CD4-positive, alpha-beta memory T cell (primary cell): ENCODE results near the gene SGSM1. TPM values are rescaled to one million over a fixed set of nuclear protein-coding genes. Genes with fewer than 3 reads are reported as not detected.

Experiments
- CTCF ChIA-PET: fragments of 350-600 bp; sonication (Branson Sonifier 250); formaldehyde crosslinking; loops from one replicate; lab custom pipeline; 2021; ENCODE audit warnings: inconsistent platforms; ENCODE audit not compliant: partially characterized antibody; lab: Charles Lee
- POLR2A ChIA-PET: fragments of 350-600 bp; sonication (Branson Sonifier 250); formaldehyde crosslinking; loops from one replicate; lab custom pipeline; 2021; ENCODE audit not compliant: partially characterized antibody; lab: Charles Lee
- DNase-seq, 5 donors: peaks; one replicate each; pipeline versions ENCODE4 v3.0.0 to v3.0.0-alpha.2; 2020 to 2022; ENCODE audit warnings: mixed read lengths in 1 of 5
- H3K27ac ChIP-seq: one replicate; pipeline ENCODE4 v1.7.0; 2013; ENCODE audit warnings: low read depth, low read length
- H3K27me3 ChIP-seq: 2 replicates; pipeline ENCODE4 v1.7.0; 2013; ENCODE audit warnings: mild to moderate bottlenecking, low read length, moderate library complexity; ENCODE audit not compliant: insufficient read depth
- H3K36me3 ChIP-seq: 2 replicates; pipeline ENCODE4 v1.7.0; 2013; ENCODE audit warnings: mild to moderate bottlenecking, low read length, moderate library complexity; ENCODE audit not compliant: insufficient read depth
- H3K4me1 ChIP-seq: 2 replicates; pipeline ENCODE4 v1.7.0; 2013; ENCODE audit warnings: mild to moderate bottlenecking, low read length, moderate library complexity; ENCODE audit not compliant: insufficient read depth
- H3K4me3 ChIP-seq, 2 donors: one replicate each; pipeline ENCODE4 v1.7.0; 2013; ENCODE audit warnings: low read length in 2 of 2, mild to moderate bottlenecking in 1 of 2
- H3K9me3 ChIP-seq, 2 donors: one replicate each; pipeline ENCODE4 v1.7.0; 2013; ENCODE audit warnings: low read length in 2 of 2, control low read depth in 1 of 2; ENCODE audit not compliant: control insufficient read depth in 1 of 2
- H3K27ac Mint-ChIP-seq, 7 donors: one replicate each; pipeline ENCODE4 v1.8.0; 2020 to 2021; ENCODE audit warnings: mixed read lengths in 7 of 7, mild to moderate bottlenecking in 6 of 7, inconsistent platforms in 3 of 7, moderate library complexity in 3 of 7
- H3K27me3 Mint-ChIP-seq, 2 donors: one replicate each; pipeline ENCODE4 v1.8.0; 2020 to 2021; ENCODE audit warnings: mixed read lengths in 2 of 2
- H3K36me3 Mint-ChIP-seq, 2 donors: one replicate each; pipeline ENCODE4 v1.8.0; 2020 to 2021; ENCODE audit warnings: mixed read lengths in 2 of 2, inconsistent platforms in 1 of 2, mild to moderate bottlenecking in 1 of 2
- H3K4me1 Mint-ChIP-seq, 4 donors: one replicate each; pipeline ENCODE4 v1.8.0; 2020 to 2021; ENCODE audit warnings: mixed read lengths in 4 of 4, mild to moderate bottlenecking in 1 of 4
- H3K4me3 Mint-ChIP-seq, 8 donors: one replicate each; pipeline ENCODE4 v1.8.0; 2020 to 2021; ENCODE audit warnings: mixed read lengths in 8 of 8, mild to moderate bottlenecking in 7 of 8, moderate library complexity in 6 of 8, inconsistent platforms in 3 of 8
- H3K9me3 Mint-ChIP-seq, 8 donors: one replicate each; pipeline ENCODE4 v1.8.0; 2020 to 2021; ENCODE audit warnings: mixed read lengths in 8 of 8, mild to moderate bottlenecking in 5 of 8, inconsistent platforms in 3 of 8, moderate library complexity in 1 of 8
- intact Hi-C: fragments of 100-400 bp; cut with micrococcal nuclease; formaldehyde crosslinking; loops from one replicate; pipeline ENCODE4 v1.15.1; 2023
- polyA plus RNA-seq, 2 donors: library from polyadenylated mRNA; unstranded; fragments of 300-500 nt; fragmentation: Illumina TruSeq; gene quantifications; one replicate each; pipeline ENCODE4 v1.2.3, GENCODE V29; 2021
- total RNA-seq, 2 experiments: library from RNA; stranded (reverse); gene quantifications; one replicate each; pipeline ENCODE4 v1.2.3, GENCODE V29; 2021

SGSM1 gene
- total and polyA plus RNA-seq, 4 experiments from 2014 or later: 0.08 to 3.4 (median 2.0) TPM

- Histone ChIP-seq H3K4me3 (no peak overlapping the region), H3K9me3 (no peaks in the 10 kb centered on the region), H3K4me1 (no peaks in the 10 kb centered on the region), H3K27ac (no peak overlapping the region), H3K27me3 (no peaks in the 10 kb centered on the region), H3K36me3 (no peaks in the 10 kb centered on the region)
- intact Hi-C loops: no loop called here
- H3K36me3 Mint-ChIP-seq: no peaks in the 10 kb centered on the region
- ChIA-PET POLR2A (no interaction called here), CTCF (interaction anchor here (1.1 kb wide), 1 partner anchor 8 kb away, joined by 3 read pairs; no protein-coding TSS in a partner anchor)
- H3K27ac Mint-ChIP-seq: no peak overlapping the region
- no peak for DNase-seq
- no peaks in the 10 kb centered on the region for H3K4me1 Mint-ChIP-seq
- H3K4me3 Mint-ChIP-seq: no peak overlapping the region
- no peaks in the 10 kb centered on the region for H3K9me3 Mint-ChIP-seq
- no peaks in the 10 kb centered on the region for H3K27me3 Mint-ChIP-seq
Measured at GRCh38 chr22:24962835-24963234, 156.8 kb downstream of the SGSM1 start.

GRCh38 chr22:24964441-24964840 is 158.4 kb downstream of the SGSM1 start:
- no peak overlapping the region for H3K4me3 ChIP-seq
- intact Hi-C loops: no loop called here
- POLR2A ChIA-PET: no interaction called here
- no peak overlapping the region for H3K27ac Mint-ChIP-seq
- H3K4me1 Mint-ChIP-seq: no peaks in the 10 kb centered on the region
- H3K9me3 ChIP-seq: no peaks in the 10 kb centered on the region
- CTCF ChIA-PET: interaction anchor here (0.6 kb wide), 1 partner anchor 359 kb away, joined by 3 read pairs; no protein-coding TSS in a partner anchor
- H3K27me3 Mint-ChIP-seq: no peaks in the 10 kb centered on the region
- H3K27me3 ChIP-seq: no peaks in the 10 kb centered on the region
- H3K36me3 ChIP-seq: no peaks in the 10 kb centered on the region
- no peak for DNase-seq
- H3K4me1 ChIP-seq: no peaks in the 10 kb centered on the region
- no peaks in the 10 kb centered on the region for H3K36me3 Mint-ChIP-seq
- H3K27ac ChIP-seq: no peak overlapping the region
- no peak overlapping the region for H3K4me3 Mint-ChIP-seq
- no peaks in the 10 kb centered on the region for H3K9me3 Mint-ChIP-seq

DNA sequence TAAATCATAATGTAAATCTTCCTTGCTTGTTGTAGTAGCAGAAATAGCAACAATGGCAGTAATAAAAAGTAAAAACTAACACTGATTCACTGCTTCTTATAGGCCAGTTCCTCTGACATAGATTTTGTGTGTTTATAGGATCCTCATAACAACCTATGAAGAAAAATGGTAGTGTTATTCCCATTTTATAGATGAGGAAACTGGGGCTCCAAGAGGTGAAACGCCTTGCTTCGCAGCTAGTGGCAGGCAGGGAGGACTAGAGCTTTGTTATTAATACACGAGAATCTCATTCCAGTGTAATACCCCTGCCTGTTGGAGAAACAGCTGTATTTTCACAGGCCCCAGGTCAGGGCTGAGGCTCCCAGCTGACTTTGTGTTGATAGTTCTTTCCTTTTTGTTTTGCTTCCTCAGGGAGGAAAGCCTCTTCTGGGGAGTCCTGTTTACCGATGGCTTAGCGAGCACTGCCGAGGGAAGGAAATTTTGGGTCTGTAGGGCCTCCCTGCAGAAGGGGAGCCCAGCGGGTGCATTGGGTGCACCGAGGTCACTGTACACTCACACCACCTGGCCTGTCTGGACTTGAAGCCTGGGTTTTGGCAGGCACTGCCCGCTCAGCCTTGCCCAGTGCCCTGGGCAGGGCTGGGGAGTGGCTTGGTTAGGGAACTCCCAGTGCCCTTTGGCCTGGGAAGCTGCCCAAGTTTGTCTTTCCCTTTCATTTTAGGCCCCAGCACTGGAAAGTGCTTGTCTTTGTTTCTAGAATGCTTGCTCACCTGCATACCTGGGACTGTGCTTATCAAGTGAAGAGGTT is 160.0 kb downstream of the SGSM1 start:
- H3K36me3 Mint-ChIP-seq: no peaks in the 10 kb centered on the region
- ChIA-PET CTCF (interaction anchor here (0.9 to 1.5 kb wide), 2 partner anchors 8 to 27 kb away, joined by 3 read pairs; no protein-coding TSS in a partner anchor), POLR2A (interaction anchor here (0.6 to 0.9 kb wide), 2 partner anchors 30 to 164 kb away, joined by 3 to 4 read pairs; no protein-coding TSS in a partner anchor)
- H3K27ac ChIP-seq: no peak overlapping the region
- intact Hi-C loops: no loop called here
- H3K9me3 Mint-ChIP-seq: no peaks in the 10 kb centered on the region
- H3K27me3 ChIP-seq: no peaks in the 10 kb centered on the region
- no peak for DNase-seq
- H3K9me3 ChIP-seq: no peaks in the 10 kb centered on the region
- H3K4me1 ChIP-seq: no peaks in the 10 kb centered on the region
- no peak overlapping the region for H3K4me3 ChIP-seq
- H3K36me3 ChIP-seq: no peaks in the 10 kb centered on the region
- no peaks in the 10 kb centered on the region for H3K4me1 Mint-ChIP-seq
- H3K27ac Mint-ChIP-seq: no peak overlapping the region
- H3K27me3 Mint-ChIP-seq: no peaks in the 10 kb centered on the region
- H3K4me3 Mint-ChIP-seq: no peak overlapping the region

DNA sequence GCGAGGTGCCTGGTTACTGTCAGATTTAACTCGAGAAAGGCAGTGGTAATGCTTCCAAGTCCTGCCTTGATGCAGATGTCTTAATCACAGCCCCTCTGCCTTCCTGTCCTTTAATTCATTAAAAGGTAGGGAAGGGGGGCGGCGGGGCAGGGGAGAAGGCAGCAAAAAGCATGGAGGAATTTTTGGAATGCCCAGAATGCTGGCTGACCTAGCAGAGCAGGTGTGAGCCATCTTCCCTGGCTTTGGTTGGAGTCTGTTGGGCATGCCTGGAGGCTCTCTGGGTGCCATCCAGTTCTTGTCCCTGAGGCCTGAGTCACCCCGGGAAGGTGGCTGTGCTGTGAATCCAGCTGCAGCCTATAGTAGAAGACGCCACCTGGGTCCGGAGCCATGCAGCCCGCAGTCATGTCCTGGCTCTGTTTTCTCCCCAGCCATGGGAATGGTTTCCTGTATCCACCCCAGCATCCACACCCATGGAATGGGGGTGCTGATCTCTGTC is 162.1 kb downstream of the SGSM1 start:
- Mint-ChIP-seq H3K27ac (no peak overlapping the region), H3K9me3 (no peaks in the 10 kb centered on the region), H3K4me3 (no peak overlapping the region), H3K36me3 (no peaks in the 10 kb centered on the region), H3K27me3 (no peaks in the 10 kb centered on the region), H3K4me1 (no peaks in the 10 kb centered on the region)
- H3K36me3 ChIP-seq: no peaks in the 10 kb centered on the region
- no peak overlapping the region for H3K4me3 ChIP-seq
- no peaks in the 10 kb centered on the region for H3K4me1 ChIP-seq
- CTCF ChIA-PET: no interaction called here
- DNase-seq: no peak
- POLR2A ChIA-PET: no interaction called here
- no peaks in the 10 kb centered on the region for H3K27me3 ChIP-seq
- intact Hi-C loops: no loop called here
- no peak overlapping the region for H3K27ac ChIP-seq
- no peaks in the 10 kb centered on the region for H3K9me3 ChIP-seq

GRCh38 chr22:24969560-24970301 is 163.7 kb downstream of the SGSM1 start:
- Mint-ChIP-seq H3K4me3 (no peak overlapping the region), H3K9me3 (no peaks in the 10 kb centered on the region), H3K27me3 (no peaks in the 10 kb centered on the region), H3K27ac (no peak overlapping the region), H3K36me3 (no peaks in the 10 kb centered on the region), H3K4me1 (no peaks in the 10 kb centered on the region)
- Histone ChIP-seq H3K27ac (no peak overlapping the region), H3K36me3 (no peaks in the 10 kb centered on the region), H3K9me3 (no peaks in the 10 kb centered on the region), H3K4me1 (no peaks in the 10 kb centered on the region), H3K27me3 (no peaks in the 10 kb centered on the region), H3K4me3 (no peak overlapping the region)
- DNase-seq: no peak
- POLR2A ChIA-PET: no interaction called here
- CTCF ChIA-PET: interaction anchor here (1.5 kb wide), 1 partner anchor 79 kb away, joined by 3 read pairs; no protein-coding TSS in a partner anchor
- intact Hi-C loops: no loop called here

DNA sequence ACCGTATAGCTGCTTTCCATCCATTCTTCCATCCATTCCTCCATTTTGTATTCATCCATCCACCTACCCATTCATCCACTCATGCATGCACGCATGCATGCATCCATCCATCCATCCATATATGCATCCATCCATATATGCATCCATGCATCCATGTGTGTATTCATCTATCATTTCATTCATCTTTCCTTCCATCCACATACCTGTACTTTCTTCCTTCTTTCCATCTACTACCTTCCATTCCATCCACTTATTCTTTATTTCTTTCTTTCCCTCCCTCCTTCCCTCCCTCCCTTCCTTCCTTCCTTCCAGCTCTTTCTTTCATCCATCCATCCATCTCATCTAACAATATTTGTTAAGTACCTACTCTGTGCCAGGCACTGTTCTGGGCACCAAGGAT is 166.4 kb downstream of the SGSM1 start:
- Mint-ChIP-seq H3K27me3 (no peaks in the 10 kb centered on the region), H3K9me3 (no peaks in the 10 kb centered on the region), H3K36me3 (no peaks in the 10 kb centered on the region), H3K27ac (no peak overlapping the region), H3K4me1 (no peaks in the 10 kb centered on the region), H3K4me3 (no peak overlapping the region)
- intact Hi-C loops: no loop called here
- Histone ChIP-seq H3K9me3 (no peaks in the 10 kb centered on the region), H3K36me3 (no peaks in the 10 kb centered on the region), H3K4me1 (no peaks in the 10 kb centered on the region), H3K27ac (no peak overlapping the region), H3K4me3 (no peak overlapping the region), H3K27me3 (no peaks in the 10 kb centered on the region)
- ChIA-PET CTCF (no interaction called here), POLR2A (no interaction called here)
- DNase-seq: no peak

DNA sequence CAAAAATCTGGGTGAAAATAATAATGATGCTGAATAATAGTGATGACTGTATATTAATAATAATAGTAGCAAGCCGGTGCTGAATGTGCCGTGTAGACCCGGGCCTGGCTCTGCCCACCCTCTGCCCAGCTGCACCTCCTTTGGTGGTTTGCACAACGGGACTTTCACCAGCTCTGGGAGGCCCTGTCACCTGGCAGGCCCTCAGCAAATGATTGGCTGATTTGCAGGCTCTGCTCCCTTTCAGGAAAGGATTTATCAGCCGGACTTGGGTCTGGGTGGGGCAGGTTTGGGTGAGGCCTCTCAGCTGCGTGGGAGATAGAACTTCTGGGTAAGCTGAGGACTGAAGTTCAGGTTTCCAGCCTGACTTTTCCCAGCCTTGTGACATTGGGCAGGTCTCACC is 167.9 kb downstream of the SGSM1 start:
- DNase-seq: no peak
- no peaks in the 10 kb centered on the region for H3K27me3 ChIP-seq
- H3K4me3 Mint-ChIP-seq: no peak overlapping the region
- intact Hi-C loops: no loop called here
- no peak overlapping the region for H3K4me3 ChIP-seq
- ChIA-PET POLR2A (no interaction called here), CTCF (interaction anchor here (1.5 kb wide), 1 partner anchor 8 kb away, joined by 3 read pairs; no protein-coding TSS in a partner anchor)
- no peaks in the 10 kb centered on the region for H3K9me3 ChIP-seq
- no peaks in the 10 kb centered on the region for H3K27me3 Mint-ChIP-seq
- no peak overlapping the region for H3K27ac ChIP-seq
- H3K9me3 Mint-ChIP-seq: no peaks in the 10 kb centered on the region
- H3K4me1 Mint-ChIP-seq: no peaks in the 10 kb centered on the region
- H3K27ac Mint-ChIP-seq: no peak overlapping the region
- no peaks in the 10 kb centered on the region for H3K36me3 Mint-ChIP-seq
- no peaks in the 10 kb centered on the region for H3K36me3 ChIP-seq
- H3K4me1 ChIP-seq: no peaks in the 10 kb centered on the region
